ENCODE measurements around the gene TOPAZ1. TPM values are rescaled to one million over a fixed set of nuclear protein-coding genes. Genes with fewer than 3 reads are reported as not detected.
"Not testable (repeated sequence)": the region's sequence is repeated elsewhere in the genome, so short reads cannot be mapped to it uniquely, and the experiment has no call there.

The TOPAZ1 gene
- total RNA-seq, 1 donor from 2014 or later = not detected

GRCh38 chr3:44334326-44334725 lies 92.6 kb downstream of the TOPAZ1 start:
- no peak for DNase-seq

GRCh38 chr3:44337248-44337785 lies 95.6 kb downstream of the TOPAZ1 start:
- DNase-seq = no peak

GRCh38 chr3:44338010-44338827 lies 96.5 kb downstream of the TOPAZ1 start, which contains the start of gene TCAIM:
TSS of gene TCAIM (plus strand) at chr3:44338766. CDS start at chr3:44354783, 16,017 bp downstream.
- DNase-seq = peak; percentile 88

GRCh38 chr3:44338828-44339127 lies 97.1 kb downstream of the TOPAZ1 start:
- DNase-seq = no peak

- no peak for DNase-seq
Measured at GRCh38 chr3:44339181-44340057, 97.7 kb downstream of the TOPAZ1 start.

GRCh38 chr3:44340058-44340395 lies 98.3 kb downstream of the TOPAZ1 start:
- no peak for DNase-seq

GRCh38 chr3:44342176-44342790 lies 100.6 kb downstream of the TOPAZ1 start:
- DNase-seq = no peak

- DNase-seq = no peak
Measured at GRCh38 chr3:44343421-44343820, 101.7 kb downstream of the TOPAZ1 start.

GRCh38 chr3:44346590-44346989 lies 104.9 kb downstream of the TOPAZ1 start:
- not testable (repeated sequence) for DNase-seq

- DNase-seq = no peak
Measured at GRCh38 chr3:44348993-44349392, 107.3 kb downstream of the TOPAZ1 start.

GRCh38 chr3:44353355-44353924 lies 111.8 kb downstream of the TOPAZ1 start:
- no peak for DNase-seq

- no peak for DNase-seq
Measured at GRCh38 chr3:44355362-44356033, 113.8 kb downstream of the TOPAZ1 start.

- no peak for DNase-seq
Measured at GRCh38 chr3:44359146-44359751, 117.6 kb downstream of the TOPAZ1 start.

GRCh38 chr3:44363591-44363990 lies 121.9 kb downstream of the TOPAZ1 start:
- no peak for DNase-seq

- DNase-seq = no peak
Measured at GRCh38 chr3:44365952-44366351, 124.3 kb downstream of the TOPAZ1 start.

- no peak for DNase-seq
Measured at GRCh38 chr3:44375450-44375849, 133.8 kb downstream of the TOPAZ1 start.

Other genes starting within 250 kb of the TOPAZ1 start
- gene TCAIM, start 96.9 kb downstream of the TOPAZ1 start, total RNA-seq = 18.4 TPM
- gene ZNF445, start 235.8 kb downstream of the TOPAZ1 start, total RNA-seq = 14.9 TPM